GM18861 (cell line): ENCODE data around the gene IL10.
"Not testable (repeated sequence)": the region's sequence is repeated elsewhere in the genome, so short reads cannot be mapped to it uniquely, and the experiment has no call there.

Experiments
- ATAC-seq: cut with Tn5 transposase; IDR thresholded peaks from one replicate; pipeline ENCODE4 v1.9.1; 2021; ENCODE audit not compliant: unreplicated experiment

IL10 gene

GRCh38 chr1:206794294-206794908, 22.1 kb upstream of the IL10 start:
- no peak for ATAC-seq

- ATAC-seq: no peak
Observed at GRCh38 chr1:206793620-206794019, 21.3 kb upstream of the IL10 start.

- peak; percentile 35 for ATAC-seq
Observed at GRCh38 chr1:206792939-206793607, 20.8 kb upstream of the IL10 start.

GRCh38 chr1:206790502-206791250, 18.4 kb upstream of the IL10 start:
- ATAC-seq: peak; percentile 32

GRCh38 chr1:206788487-206789050, 16.3 kb upstream of the IL10 start:
- no peak for ATAC-seq

GRCh38 chr1:206787891-206788290, 15.6 kb upstream of the IL10 start:
- no peak for ATAC-seq

DNA sequence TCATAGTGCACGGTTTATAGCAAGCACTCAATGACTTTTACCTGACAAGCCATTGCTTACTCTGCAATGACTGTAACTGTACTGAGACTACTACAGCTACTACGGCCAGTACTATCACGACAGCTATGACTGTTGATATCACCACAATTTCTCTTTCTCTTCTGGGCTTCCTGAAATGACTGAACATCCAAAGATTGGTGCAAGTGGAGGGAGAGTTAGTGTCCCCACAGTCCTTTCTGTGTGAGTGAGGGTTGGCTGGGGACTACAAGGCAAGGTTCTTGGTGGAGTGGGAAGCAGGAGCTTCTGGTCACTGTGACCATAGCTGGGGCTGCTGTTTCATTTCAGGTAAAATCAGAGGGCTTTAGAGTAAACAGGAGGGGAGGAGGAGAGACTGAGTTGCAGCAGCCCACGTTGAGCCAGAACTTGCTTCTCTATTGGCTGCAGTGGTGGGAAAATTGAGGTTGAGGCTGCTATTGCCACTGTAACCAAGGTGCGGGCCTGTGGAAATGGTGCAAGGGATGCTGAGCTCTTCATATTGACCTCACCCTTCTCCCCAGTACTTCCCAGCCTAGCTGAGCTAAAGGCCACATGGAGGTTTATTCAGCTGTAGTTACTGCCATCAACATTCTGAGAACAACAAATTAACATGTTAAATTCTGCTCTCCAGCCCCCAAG, 14.1 kb upstream of the IL10 start:
- ATAC-seq: no peak

- no peak for ATAC-seq
Observed at GRCh38 chr1:206785182-206785765, 13.0 kb upstream of the IL10 start.

DNA sequence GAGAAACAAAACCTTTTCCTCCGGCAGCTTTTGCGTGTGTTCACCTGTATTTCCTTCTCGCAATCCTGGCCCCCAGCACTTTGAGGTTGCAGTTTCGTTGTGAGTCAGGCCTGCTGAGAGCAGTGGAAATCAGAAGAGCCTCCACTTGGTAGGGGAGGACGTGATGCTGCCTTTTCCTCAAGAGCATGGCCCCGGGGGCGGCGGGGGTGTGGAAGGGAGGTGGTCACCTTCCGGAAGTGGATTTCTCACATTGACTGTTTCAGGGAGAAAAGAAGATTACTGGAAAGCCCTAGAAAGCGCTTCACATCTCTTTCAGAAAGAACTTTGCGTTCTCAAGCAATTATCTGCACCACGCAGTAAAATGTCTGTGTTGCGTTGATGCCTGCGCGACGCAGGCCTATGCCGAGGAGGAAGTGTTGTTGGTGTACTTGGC, 12.2 kb upstream of the IL10 start:
- peak; percentile 38 for ATAC-seq

DNA sequence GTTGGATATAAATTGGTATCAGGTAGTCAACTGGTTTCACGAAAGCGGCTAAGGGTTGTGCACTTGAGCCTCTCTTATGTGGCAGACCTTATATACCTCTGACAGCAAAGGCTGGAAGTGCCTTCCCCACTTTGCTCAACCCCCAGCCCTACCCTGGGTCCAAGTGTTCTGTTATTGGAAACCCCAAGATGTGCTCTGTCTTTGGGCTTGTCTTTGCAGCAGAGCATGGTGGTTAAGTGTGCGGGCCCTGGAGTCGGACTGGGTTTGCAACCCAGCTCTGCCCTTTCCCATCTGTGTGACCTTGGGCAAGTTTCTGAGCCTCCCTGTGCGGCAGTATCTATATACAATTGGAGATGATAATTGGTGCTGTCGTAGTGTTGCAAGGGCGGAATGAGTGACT, 11.2 kb upstream of the IL10 start:
- ATAC-seq: no peak

- peak; percentile 66 for ATAC-seq
Observed at GRCh38 chr1:206782448-206782847, 10.2 kb upstream of the IL10 start.

GRCh38 chr1:206779638-206780037, 7.3 kb upstream of the IL10 start:
- no peak for ATAC-seq

GRCh38 chr1:206778911-206779310, 6.6 kb upstream of the IL10 start:
- ATAC-seq: not testable (repeated sequence)

DNA sequence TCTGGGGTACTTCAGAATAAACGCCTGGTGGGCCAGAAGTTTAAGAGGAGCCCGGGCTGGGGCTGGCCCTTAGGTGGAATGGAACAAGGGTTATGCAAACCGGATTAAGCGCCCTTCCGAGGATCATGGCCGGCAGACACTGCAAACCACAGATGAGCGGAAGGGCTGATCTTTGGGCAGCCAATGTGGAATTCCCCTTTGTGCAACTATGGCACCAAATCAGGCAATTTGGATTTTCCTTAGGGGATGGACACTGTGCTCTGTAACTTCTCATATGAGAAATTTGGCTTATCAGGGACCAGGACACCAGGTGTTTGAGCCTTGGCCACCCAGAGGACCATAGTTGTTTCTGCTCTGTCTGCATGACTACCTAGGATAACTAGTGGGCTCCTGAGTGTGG, 5.7 kb upstream of the IL10 start:
- no peak for ATAC-seq

- ATAC-seq: no peak
Observed at GRCh38 chr1:206776229-206776628, 3.9 kb upstream of the IL10 start.

- ATAC-seq: no peak
Observed at GRCh38 chr1:206774093-206774492, 1.8 kb upstream of the IL10 start.

DNA sequence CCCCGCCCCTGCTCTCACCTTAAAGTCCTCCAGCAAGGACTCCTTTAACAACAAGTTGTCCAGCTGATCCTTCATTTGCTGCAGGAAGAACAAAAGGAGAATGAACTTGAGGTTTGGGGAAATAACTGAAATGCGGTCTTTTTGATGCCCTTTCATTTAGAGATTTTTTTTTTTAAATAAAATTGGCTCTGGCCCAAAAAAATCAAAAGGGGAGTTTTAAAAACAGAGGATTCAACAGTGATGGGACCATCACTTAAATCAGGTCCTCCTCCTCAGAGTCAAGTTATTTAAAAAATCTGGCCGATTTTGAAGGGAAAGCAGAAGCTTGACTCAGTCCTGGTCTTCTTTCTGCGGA, 979 bp downstream of the IL10 start:
- ATAC-seq: no peak

DNA sequence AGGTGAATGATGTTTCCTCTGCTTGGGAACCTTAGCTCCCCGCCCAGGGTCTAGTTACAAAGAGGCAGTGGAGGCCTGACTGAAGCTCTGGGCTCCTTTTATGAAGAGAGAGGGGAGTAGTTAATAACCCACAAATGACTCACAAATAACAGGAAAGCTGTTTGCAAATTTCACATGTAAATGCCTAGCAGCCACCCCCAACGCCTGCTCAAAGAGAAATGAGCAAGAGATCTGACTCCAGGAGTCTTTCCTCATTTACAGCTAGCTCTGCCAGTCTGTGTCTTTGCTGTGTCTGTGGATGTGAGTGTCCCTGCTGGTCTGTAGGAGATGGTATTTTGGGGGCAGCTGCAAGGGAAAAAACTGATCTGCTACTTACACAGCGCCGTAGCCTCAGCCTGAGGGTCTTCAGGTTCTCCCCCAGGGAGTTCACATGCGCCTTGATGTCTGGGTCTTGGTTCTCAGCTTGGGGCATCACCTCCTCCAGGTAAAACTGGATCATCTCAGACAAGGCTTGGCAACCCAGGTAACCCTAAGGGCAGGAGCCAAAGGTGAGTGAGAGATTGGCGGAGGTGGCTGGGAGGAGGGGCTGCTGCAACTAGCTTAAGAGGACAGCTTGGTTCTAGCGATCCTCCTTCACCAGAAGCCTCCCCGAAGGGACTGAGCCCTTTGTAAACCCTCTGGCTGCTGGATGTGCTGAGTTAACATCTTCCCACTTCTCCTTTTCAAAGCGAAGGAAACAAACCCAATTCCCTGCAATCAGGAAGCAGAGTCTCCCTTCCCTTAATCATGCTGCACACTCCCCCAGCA, 1.6 kb downstream of the IL10 start, which contains the start of gene IL19:
Gene IL19 (plus strand): TSS at position 243 of the 807 bp plus-strand sequence. CDS start 65,890 bp downstream, outside the sequence.
- peak; percentile 30 for ATAC-seq

- ATAC-seq: peak; percentile 67
Observed at GRCh38 chr1:206769304-206769731, 3.0 kb downstream of the IL10 start.
